Activated CD8-positive, alpha-beta T cell treated with anti-CD3 and anti-CD28 coated beads for 36 hours (primary cell): ENCODE results near the gene SMURF1. TPM values are rescaled to one million over a fixed set of nuclear protein-coding genes. Genes with fewer than 3 reads are reported as not detected.

ENCODE experiments used
- ATAC-seq: fragments of 200-7000 bp; cut with Tn5 transposase; one replicate; pipeline ENCODE4 v1.10.0; 2021; ENCODE audit warnings: mild to moderate bottlenecking, moderate library complexity
- CTCF ChIA-PET: fragments of 350-600 bp; sonication (Branson Sonifier 250); formaldehyde crosslinking; loops from one replicate; lab custom pipeline; 2021; ENCODE audit warnings: antibody characterized with exemption; lab: Charles Lee
- POLR2A ChIA-PET: fragments of 350-600 bp; sonication (Branson Sonifier 250); formaldehyde crosslinking; loops from one replicate; lab custom pipeline; 2021; ENCODE audit warnings: antibody characterized with exemption; lab: Charles Lee
- DNase-seq: peaks from one replicate; pipeline ENCODE4 v3.0.0-alpha.2; 2020
- H3K27ac Mint-ChIP-seq: one replicate; pipeline ENCODE4 v1.8.0; 2021; ENCODE audit warnings: mild to moderate bottlenecking, mixed read lengths
- H3K27me3 Mint-ChIP-seq: one replicate; pipeline ENCODE4 v1.8.0; 2021; ENCODE audit warnings: mixed read lengths
- H3K36me3 Mint-ChIP-seq: one replicate; pipeline ENCODE4 v1.8.0; 2021; ENCODE audit warnings: low read depth, mixed read lengths
- H3K4me1 Mint-ChIP-seq: one replicate; pipeline ENCODE4 v1.8.0; 2021; ENCODE audit warnings: low read depth, mixed read lengths
- H3K4me3 Mint-ChIP-seq: one replicate; pipeline ENCODE4 v1.8.0; 2021; ENCODE audit warnings: mild to moderate bottlenecking, moderate library complexity, mixed read lengths
- H3K9me3 Mint-ChIP-seq: one replicate; pipeline ENCODE4 v1.8.0; 2021; ENCODE audit warnings: mixed read lengths
- intact Hi-C: fragments of 100-400 bp; cut with micrococcal nuclease; formaldehyde crosslinking; loops from one replicate; pipeline ENCODE4 v1.10.0; 2022
- total RNA-seq, 2 experiments: library from RNA; stranded (reverse); gene quantifications; one replicate each; pipeline ENCODE4 v1.2.3, GENCODE V29; 2021
- TF ChIP-seq, protein P1 (sequence below): fragments of 200-600 bp; IDR thresholded peaks from one replicate; pipeline ENCODE4 v1.8.0; 2022; ENCODE audit warnings: antibody characterized with exemption, mild to moderate bottlenecking

SMURF1 gene
- total RNA-seq, 2 experiments from 2014 or later, result 8.3 to 9.4 TPM

DNA sequence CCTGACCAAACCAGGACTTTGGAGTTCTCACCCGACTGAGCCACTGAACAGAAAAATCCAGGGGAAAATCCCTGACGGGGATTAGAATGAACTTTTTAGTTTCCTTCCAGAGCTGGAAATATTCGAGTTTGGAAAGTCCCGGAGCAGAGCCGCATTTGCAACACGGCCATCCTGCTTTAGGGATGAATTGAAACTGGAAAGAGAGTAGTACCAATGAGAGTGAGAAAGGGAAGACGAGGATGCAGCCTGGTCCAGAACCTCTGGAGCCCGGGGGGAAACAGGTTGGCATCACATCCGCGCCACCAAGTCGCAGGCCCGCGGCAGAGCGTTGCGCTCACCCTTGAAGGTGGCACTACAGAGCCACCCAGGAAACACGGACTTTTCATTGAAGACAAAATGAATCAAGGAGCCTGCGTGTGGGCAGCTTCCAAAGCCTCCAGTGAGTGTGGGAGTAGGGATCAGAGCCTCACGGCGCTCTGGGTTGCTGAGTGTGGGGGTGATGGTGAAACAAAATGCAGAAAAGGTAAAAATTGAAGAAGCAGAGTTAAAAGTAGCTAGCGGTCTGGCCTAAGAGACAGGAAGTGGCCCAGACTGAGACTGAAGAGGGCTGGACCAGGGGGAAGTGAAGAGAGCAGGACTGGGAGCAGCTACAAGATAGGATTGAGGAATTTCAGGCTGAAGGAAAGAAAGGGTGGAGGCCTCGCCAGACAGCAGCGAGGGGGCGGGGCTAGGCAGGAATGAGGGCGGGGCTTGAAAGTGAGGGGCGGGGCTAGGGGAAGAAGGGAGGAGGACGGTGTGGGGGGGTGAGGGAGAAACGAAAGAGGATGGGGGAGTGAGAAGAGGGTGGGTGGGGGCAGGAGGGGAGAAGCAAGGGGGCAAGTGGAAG lies 1.8 kb downstream of the SMURF1 start:
- DNase-seq (peak; percentile 70), ATAC-seq (peak; percentile 53)
- TF ChIP-seq, protein P1, sequence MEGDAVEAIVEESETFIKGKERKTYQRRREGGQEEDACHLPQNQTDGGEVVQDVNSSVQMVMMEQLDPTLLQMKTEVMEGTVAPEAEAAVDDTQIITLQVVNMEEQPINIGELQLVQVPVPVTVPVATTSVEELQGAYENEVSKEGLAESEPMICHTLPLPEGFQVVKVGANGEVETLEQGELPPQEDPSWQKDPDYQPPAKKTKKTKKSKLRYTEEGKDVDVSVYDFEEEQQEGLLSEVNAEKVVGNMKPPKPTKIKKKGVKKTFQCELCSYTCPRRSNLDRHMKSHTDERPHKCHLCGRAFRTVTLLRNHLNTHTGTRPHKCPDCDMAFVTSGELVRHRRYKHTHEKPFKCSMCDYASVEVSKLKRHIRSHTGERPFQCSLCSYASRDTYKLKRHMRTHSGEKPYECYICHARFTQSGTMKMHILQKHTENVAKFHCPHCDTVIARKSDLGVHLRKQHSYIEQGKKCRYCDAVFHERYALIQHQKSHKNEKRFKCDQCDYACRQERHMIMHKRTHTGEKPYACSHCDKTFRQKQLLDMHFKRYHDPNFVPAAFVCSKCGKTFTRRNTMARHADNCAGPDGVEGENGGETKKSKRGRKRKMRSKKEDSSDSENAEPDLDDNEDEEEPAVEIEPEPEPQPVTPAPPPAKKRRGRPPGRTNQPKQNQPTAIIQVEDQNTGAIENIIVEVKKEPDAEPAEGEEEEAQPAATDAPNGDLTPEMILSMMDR, result no peak
- Mint-ChIP-seq H3K36me3 (peaks cover 6% of the 10 kb centered on the region), H3K9me3 (no peaks in the 10 kb centered on the region), H3K4me1 (peaks cover 46% of the 10 kb centered on the region), H3K27me3 (no peaks in the 10 kb centered on the region), H3K27ac (peak overlapping the region; percentile 81), H3K4me3 (peak overlapping the region; percentile 80)
- POLR2A ChIA-PET, result interaction anchor here (0.7 to 1.1 kb wide), 5 partner anchors 9 to 125 kb away, joined by 3 to 5 read pairs (median 4); no protein-coding TSS in a partner anchor
- CTCF ChIA-PET, result interaction anchor here (1.6 kb wide), 1 partner anchor 171 kb away, joined by 4 read pairs; no protein-coding TSS in a partner anchor
- intact Hi-C loops, result no loop called here

DNA sequence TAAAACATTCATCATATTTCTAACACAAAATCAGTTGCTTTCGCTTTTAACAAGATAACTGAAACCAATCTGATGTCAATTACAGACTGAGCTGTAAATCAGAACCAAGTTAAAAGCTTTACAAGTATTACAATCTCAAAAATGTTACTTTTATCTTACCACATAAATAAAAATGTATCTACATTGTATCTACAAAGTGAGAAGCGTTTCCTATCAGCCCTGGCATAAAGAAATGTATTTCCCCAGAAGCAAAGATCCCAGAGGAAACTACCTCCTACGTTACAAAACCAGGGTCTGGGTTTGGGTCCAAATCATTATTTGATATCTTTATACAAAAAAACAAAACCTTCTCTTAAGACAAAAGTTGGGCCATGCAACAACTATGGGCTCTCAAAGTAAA lies 2.6 kb downstream of the SMURF1 start:
- Mint-ChIP-seq H3K4me1 (peaks cover 48% of the 10 kb centered on the region), H3K9me3 (no peaks in the 10 kb centered on the region), H3K27ac (peak overlapping the region; percentile 28), H3K27me3 (no peaks in the 10 kb centered on the region), H3K4me3 (peak overlapping the region; percentile 80), H3K36me3 (peaks cover 6% of the 10 kb centered on the region)
- CTCF ChIA-PET, result interaction anchor here (1.6 kb wide), 1 partner anchor 172 kb away, joined by 4 read pairs; no protein-coding TSS in a partner anchor
- no peak for ATAC-seq
- intact Hi-C loops, result no loop called here
- DNase-seq, result no peak
- POLR2A ChIA-PET, result interaction anchor here (1.1 kb wide), 1 partner anchor 59 kb away, joined by 3 read pairs; no protein-coding TSS in a partner anchor
- TF ChIP-seq, protein P1, result no peak

DNA sequence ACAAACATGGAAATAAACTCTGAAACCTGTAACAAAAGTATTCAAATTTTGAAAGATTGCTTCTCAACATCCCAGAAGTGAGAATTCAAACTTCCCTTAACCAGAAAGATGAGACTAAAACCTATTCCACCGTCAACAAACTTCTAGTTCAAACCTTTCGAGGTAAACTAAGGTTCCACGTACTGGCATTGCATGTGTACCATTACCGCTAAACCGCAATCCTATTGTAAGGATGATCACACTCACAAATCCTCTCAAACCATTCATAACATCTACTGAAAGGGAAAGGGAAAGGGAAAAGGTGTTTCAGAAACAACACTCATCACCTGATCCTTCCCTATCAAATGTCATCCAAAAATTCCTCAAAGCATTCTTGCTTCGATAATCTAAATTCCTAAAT lies 3.1 kb downstream of the SMURF1 start:
- no peak for DNase-seq
- Mint-ChIP-seq H3K4me1 (peaks cover 53% of the 10 kb centered on the region), H3K4me3 (peak overlapping the region; percentile 80), H3K9me3 (no peaks in the 10 kb centered on the region), H3K27ac (peak overlapping the region; percentile 28), H3K27me3 (no peaks in the 10 kb centered on the region), H3K36me3 (peaks cover 6% of the 10 kb centered on the region)
- CTCF ChIA-PET, result no interaction called here
- ATAC-seq, result no peak
- POLR2A ChIA-PET, result no interaction called here
- TF ChIP-seq, protein P1, result no peak
- intact Hi-C loops, result no loop called here

DNA sequence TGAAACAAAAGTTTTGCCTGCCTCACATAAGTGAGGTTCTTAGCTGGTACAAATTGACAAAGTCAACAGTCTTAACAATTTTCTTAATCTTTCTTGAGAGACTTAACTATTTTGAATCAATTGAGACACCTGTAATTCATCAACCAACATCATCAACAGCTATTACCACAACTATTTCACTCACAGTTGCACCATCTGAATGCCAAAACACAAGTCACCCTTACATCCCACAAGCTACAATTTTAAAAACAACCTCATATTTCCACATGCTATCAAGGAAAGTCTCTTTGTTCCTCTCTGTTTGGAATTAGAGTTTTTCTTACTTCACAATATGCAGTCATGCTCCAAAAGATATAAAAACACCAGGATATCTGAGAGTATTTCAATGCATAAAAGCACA lies 4.9 kb downstream of the SMURF1 start:
- ChIA-PET CTCF (no interaction called here), POLR2A (no interaction called here)
- Mint-ChIP-seq H3K4me1 (peaks cover 58% of the 10 kb centered on the region), H3K27ac (peak overlapping the region; percentile 16), H3K36me3 (peaks cover 6% of the 10 kb centered on the region), H3K27me3 (no peaks in the 10 kb centered on the region), H3K4me3 (no peak overlapping the region), H3K9me3 (no peaks in the 10 kb centered on the region)
- intact Hi-C loops, result no loop called here
- TF ChIP-seq, protein P1, result no peak
- no peak for DNase-seq
- no peak for ATAC-seq
